Kidney capillary endothelial cell (primary cell): Measurements from ENCODE around the gene MSGN1.
A peak's percentile ranks its signal among the peaks of the same experiment; 100 is the strongest.

Experiments
- DNase-seq: peaks from one replicate; pipeline ENCODE4 v3.0.0-alpha.2; 2018; ENCODE audit warnings: low spot score

The MSGN1 gene

GRCh38 chr2:17849275-17849674 lies 33.0 kb downstream of the MSGN1 start:
- no peak for DNase-seq

GRCh38 chr2:17850151-17850550 lies 33.9 kb downstream of the MSGN1 start:
- no peak for DNase-seq

GRCh38 chr2:17851731-17852585 lies 35.7 kb downstream of the MSGN1 start:
- DNase-seq: peak; percentile 69

- no peak for DNase-seq
These were observed 37.5 kb downstream of the MSGN1 start for GRCh38 chr2:17853799-17854198.

GRCh38 chr2:17857021-17857420 lies 40.8 kb downstream of the MSGN1 start:
- no peak for DNase-seq

GRCh38 chr2:17858064-17858463 lies 41.8 kb downstream of the MSGN1 start:
- DNase-seq: no peak

GRCh38 chr2:17863539-17863938 lies 47.3 kb downstream of the MSGN1 start:
- no peak for DNase-seq

- no peak for DNase-seq
These were observed 48.4 kb downstream of the MSGN1 start for GRCh38 chr2:17864676-17865075.

- no peak for DNase-seq
These were observed 50.9 kb downstream of the MSGN1 start for GRCh38 chr2:17867133-17867532.
